HPDE6-E6E7 (cell line): Measurements from ENCODE around the gene SPATA20.

ENCODE experiments used
- DNase-seq: peaks from one replicate; pipeline ENCODE4 v3.0.0; 2011; ENCODE audit warnings: missing footprints; ENCODE audit errors: extremely low spot score

Gene SPATA20

GRCh38 chr17:50577451-50577954 lies 30.5 kb downstream of the SPATA20 start:
- no peak for DNase-seq

DNA sequence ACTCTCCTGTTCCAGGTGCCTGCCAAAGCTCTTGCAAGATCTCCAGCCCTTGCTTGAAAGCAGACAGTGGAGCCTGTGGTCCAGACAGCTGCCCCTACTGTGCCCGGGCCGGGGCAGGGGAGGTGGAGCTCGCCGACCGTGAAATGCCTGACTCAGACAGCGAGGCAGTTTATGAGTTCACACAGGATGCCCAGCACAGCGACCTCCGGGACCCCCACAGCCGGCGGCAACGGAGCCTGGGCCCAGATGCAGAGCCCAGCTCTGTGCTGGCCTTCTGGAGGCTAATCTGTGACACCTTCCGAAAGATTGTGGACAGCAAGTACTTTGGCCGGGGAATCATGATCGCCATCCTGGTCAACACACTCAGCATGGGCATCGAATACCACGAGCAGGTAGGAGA lies 31.2 kb downstream of the SPATA20 start:
- no peak for DNase-seq

DNA sequence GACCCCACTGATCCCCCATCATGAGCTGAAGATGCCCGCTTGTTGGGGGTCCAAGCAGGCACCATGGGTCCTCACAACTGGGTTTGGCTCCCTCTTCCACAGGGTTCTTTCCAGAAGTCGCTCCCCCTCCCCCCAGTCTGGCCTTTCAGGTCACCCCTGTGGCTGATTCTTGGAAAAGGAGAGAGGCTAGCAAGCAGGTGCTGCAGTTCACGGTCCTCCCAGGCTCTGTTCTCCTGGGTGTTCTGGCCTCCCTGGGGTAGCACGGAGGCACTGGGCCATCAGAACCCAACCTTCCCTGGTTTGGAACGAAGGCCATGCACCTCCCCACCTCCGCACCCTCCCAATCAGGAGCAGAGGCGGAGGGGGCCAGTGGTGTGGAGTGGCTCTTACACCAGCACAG lies 32.4 kb downstream of the SPATA20 start:
- no peak for DNase-seq

DNA sequence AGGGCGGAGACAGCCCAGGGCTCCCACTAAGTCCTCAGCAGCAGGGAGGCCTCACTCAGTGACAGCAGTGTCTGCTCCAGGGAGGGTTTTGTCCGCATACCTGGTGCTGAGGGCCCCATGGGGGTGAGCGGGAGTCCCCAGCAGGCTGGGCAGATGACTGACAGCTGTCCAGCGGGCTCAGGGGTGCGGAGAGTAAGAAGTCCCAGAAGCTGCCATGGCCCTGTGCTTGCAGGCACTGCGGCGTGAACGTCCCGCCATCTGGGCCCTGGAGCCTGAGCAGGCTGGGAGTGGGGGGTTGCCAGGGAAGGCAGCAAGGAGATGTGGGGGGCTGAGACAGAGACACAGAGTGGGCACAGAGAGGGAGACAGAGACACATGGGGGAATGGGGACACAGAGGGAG lies 33.7 kb downstream of the SPATA20 start:
- no peak for DNase-seq

DNA sequence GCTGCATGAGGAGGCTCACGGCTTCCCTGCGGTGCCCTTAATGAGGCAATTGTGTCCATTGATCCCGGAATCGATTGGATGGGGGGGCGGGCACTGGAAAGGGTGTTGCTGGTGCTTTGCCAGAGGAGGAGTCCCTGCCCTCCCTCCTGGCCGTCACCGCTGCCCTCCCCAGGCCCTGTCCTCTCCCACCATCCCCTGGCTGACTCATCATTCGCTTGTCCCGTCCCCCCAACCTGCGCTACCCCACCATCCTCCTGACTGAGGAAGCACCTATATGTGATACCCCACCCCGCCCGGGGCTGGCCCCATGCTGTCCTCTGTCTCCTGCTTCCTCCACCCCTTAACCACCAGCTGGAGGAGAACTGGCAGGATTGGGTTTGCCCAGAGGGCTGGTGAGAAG lies 34.3 kb downstream of the SPATA20 start:
- DNase-seq, result no peak

DNA sequence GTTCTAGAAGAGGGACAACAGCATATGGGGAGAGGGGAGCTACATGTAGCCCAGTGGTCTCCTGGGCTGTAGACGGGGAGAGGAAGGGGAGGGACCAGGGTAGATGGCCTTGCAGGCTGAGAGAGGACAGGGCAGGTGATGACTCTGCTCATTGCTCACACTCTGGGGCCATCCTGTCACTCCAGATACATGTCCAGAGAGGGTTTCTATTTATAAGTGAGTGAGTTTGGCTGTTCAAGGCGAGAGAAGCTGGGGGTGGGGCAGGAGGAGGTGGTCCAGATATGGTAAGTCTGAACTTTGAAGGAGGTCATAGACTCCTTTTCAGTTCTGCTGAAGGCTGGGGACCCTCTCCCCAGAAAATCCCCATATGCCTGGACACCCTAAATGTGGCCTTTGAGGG lies 35.8 kb downstream of the SPATA20 start:
- DNase-seq, result no peak

DNA sequence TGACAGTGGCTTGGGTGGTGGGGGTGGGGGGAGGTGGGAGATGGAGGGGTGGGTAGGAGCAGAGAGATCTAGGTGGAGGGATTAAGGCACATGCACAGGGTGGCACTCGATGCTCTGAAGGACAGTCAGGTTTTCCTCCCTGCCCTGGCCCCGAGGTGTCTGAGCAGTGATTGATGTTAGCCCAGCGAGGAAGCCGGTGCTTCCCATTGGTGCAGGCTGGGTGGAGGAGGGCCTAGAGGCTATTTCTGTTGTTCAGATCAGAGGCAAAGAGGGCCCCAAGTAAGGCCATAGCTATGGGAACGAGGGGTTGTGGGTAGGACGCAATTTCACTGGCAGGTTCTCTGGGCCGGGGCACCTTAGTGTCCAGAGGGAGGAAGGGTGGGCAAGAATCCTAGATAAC lies 36.7 kb downstream of the SPATA20 start:
- DNase-seq, result no peak

- DNase-seq, result no peak
These were observed 37.1 kb downstream of the SPATA20 start for GRCh38 chr17:50584116-50584515.

GRCh38 chr17:50584749-50585148 lies 37.8 kb downstream of the SPATA20 start:
- peak; percentile 42 for DNase-seq

- no peak for DNase-seq
These were observed 38.4 kb downstream of the SPATA20 start for GRCh38 chr17:50585346-50585745.

GRCh38 chr17:50585891-50586290 lies 38.9 kb downstream of the SPATA20 start:
- DNase-seq, result no peak

GRCh38 chr17:50586421-50587247 lies 39.7 kb downstream of the SPATA20 start:
- no peak for DNase-seq

DNA sequence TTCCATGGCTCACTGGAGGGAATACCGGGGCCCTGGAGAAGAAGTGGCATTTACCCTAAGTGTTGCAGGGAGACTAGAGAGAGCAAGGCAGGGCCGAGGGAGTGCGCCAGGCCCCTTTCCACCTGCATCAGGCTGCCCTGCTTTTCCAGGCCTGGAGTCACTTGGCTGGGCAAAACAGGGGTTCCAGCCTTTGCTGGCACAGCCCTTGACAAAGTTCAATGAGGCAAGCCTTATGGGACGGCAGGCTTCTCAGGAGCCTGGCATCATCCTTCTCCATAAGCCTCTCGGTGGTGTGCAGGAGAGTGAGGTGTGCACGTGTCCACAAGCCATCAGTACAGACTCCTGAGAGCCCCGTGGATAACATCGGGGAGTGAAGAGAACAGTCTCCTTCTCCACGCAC lies 40.6 kb downstream of the SPATA20 start:
- DNase-seq, result no peak

GRCh38 chr17:50588391-50589049 lies 41.5 kb downstream of the SPATA20 start:
- no peak for DNase-seq

GRCh38 chr17:50589095-50589705 lies 42.2 kb downstream of the SPATA20 start:
- no peak for DNase-seq

DNA sequence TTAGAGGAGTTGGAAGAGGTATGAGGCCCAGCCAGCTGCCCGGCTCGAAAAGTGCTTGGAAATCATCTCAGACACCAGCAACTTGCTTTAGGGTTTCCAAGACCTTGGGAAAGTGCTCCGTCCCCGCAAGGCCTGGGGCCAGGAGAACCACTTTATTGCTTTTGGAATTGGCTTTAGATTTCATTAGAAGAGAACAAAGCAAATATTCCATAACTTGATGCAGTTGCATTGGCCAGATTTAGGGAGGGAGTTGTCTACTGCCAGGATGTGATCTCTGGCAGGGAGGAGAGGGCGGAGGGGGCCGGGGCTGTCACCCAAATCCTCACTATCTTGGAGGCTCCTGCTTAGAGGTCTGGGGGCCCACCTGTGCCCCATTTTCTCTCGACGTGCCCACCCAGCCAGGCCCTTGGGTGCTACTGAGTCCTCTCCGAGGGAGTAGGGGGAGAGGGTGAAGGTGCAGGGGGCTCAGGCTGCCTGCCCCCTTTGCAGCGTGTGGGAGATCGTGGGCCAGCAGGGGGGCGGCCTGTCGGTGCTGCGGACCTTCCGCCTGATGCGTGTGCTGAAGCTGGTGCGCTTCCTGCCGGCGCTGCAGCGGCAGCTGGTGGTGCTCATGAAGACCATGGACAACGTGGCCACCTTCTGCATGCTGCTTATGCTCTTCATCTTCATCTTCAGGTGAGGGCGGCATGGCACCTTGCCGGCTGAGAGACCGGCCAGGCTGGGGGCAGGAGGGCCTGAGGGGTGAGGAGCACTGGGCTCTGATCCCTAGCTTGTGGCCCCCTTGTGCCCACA lies 44.2 kb downstream of the SPATA20 start:
- DNase-seq, result no peak

DNA sequence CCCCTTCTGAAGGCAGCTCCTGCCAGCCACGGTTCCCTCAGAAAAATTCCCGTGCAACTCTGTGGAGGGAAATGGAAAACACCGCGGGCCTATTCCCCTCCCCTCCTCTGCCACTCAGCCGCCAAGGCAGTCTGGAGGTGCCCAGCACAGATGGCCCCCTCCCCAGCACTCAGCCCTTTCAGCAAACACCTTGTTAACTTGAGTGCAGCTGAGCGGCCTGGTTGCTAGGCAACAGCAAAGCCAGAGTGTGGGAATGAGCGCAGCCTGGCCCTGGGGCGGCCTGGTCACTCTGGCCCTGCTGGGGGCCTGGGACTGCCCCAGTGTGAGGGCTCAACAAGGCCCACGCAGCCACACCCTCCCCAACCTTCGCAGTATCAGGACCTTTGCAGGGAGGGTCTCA lies 46.3 kb downstream of the SPATA20 start:
- DNase-seq, result no peak

DNA sequence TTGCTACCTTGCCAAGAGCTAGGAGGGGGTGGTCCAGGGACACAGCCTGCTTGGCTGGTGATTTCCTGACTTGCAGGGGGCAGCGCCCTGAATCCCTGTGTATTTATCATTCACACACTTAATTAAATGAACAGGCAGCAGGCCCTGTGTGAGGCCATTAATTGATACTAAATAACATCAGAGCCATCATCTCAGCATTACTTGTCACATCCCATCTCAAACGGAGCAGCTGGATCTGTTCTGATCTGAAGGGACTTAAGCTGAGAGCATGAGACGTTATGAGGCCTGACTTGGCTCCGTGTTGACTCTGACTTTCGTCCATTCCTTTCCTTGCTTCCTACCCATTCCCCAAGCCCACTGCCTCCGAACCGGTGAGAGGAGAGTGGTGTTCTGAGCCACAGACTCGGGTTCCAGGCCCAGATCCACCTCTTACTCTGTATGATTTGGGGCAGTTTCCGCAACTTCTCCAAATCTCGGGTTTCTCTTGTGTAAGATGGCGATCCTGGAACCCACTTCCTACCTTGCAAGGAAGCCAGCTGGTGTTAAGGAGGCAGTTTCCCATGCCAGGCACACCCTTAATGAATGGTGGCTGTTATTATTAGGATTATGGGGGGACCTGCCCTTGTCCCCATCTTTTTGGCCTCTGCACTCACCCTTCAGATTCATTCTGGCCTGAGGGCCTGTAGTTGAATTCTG lies 47.3 kb downstream of the SPATA20 start:
- DNase-seq, result no peak

DNA sequence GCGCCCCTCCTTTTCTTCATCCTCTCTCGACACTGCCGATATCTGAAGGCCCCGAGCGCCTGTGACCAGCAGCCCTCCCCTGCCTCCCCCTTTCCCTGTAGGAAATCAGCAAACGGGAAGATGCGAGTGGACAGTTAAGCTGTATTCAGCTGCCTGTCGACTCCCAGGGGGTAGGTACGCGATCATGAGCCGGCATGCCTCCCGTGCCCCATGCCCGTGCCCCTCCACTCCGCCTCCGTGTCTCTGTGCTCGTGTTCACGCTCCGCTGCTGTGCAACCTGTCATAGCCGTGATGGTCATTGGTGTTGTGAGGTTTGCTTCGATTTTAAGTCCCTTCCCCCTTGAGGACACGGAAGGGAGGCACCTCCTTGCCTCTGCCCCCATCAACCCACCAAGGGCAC lies 47.9 kb downstream of the SPATA20 start:
- DNase-seq, result no peak

DNA sequence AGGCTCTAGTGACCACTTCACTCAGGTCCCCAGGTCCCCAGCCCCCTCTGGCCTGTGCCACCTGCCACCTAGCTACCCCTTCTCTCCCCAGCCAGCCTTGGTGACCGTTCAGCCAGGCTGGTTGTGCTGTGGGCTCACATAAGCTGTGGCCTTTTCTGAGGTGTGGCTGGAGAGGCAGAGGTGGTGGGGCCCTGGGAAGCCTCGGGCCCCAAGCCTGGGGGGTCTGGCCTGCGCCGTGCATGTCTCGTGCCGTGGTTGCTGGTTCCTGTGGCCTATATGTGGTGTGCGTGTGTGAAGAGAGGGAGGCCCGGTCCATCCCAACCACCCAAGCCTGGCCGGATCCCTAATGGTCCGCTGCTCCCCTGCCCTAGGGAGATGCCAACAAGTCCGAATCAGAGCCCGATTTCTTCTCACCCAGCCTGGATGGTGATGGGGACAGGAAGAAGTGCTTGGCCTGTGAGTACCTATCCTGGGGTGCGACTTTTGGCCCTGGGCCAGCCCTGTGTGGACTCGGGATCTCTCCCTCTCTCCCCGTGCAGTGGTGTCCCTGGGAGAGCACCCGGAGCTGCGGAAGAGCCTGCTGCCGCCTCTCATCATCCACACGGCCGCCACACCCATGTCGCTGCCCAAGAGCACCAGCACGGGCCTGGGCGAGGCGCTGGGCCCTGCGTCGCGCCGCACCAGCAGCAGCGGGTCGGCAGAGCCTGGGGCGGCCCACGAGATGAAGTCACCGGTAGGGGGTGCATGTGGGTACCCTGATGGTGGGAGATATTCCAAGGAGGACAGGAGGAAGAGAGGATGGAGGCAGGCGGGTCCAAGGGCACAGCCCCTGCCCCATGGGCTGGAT lies 49.4 kb downstream of the SPATA20 start:
- no peak for DNase-seq
